ENCODE data around the gene SRF. TPM values are rescaled to one million over a fixed set of nuclear protein-coding genes. Genes with fewer than 3 reads are reported as not detected.

Gene SRF
- total and polyA plus RNA-seq, 2 donors (not counting 3 experiments of a cell fraction or from before 2014, with no cell fraction given): 34.4 to 55.8 TPM

DNA sequence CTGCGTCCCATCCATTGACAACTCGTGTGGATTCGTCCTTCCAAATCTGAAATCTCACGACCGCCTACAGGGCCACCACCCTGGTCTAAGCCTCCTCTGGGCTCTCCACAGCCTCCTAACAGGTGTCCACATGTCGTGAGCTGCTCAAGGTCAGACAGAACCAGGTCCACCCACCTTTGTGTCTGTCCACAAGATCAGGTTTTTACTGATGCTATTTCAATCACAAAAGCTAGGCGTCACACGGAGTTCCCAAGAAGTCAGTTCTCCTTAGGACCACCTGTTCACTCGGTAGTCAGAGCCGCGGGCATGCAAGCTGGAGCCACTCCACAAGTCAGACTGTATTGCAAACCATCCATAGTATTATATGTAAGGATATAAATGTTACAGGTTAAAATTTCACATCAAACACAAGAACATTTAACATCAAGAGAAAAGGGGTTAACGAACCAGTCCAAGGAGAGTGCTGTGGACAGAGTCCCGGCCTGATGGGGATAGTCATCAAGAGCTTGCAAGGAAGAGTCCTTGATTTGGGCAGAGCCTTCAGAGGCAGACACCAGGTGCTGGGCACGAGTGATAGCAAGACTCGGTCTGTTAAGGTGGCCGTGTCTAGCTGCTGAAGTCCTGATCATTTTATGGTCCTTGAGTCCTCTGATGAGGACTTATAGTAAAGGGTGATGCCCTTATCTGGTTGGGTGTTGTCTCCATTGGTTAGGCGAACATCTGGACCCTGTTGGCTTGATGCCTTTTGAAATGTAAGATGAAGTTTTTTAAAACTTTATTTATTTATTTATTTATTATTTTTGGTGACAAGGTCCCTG is 58.9 kb downstream of the SRF start:
- Histone ChIP-seq H3K36me3 (ENCODE audit: control insufficient read depth in 2 of 2, extremely low read depth in 1 of 2, insufficient read depth in 2 of 2, low read length in 2 of 2) (no peaks in the 10 kb centered on the region), H2AFZ (ENCODE audit: low read depth, low read length) (peak overlapping the region; percentile 87), H3K79me2 (ENCODE audit: control insufficient read depth, insufficient read depth, low read length) (peaks cover 3% of the 10 kb centered on the region), H3K4me1 (ENCODE audit: control insufficient read depth, extremely low read depth, insufficient read depth, low read length) (peaks cover 3% of the 10 kb centered on the region), H4K20me1 (replicated peaks; ENCODE audit: control insufficient read depth, extremely low read depth, insufficient read depth, low read length) (no peaks in the 10 kb centered on the region), H3K9me1 (replicated peaks; ENCODE audit: control insufficient read depth, extremely low read depth, insufficient read depth, low read length) (no peaks in the 10 kb centered on the region), H3K9me3 (replicated peaks; ENCODE audit: control insufficient read depth, insufficient read depth, low read length) (no peaks in the 10 kb centered on the region), H3K4me2 (ENCODE audit: insufficient read depth, low read length) (peak overlapping the region; percentile 40), H3K4me3 (replicated peaks in 1 of 3; ENCODE audit: insufficient read depth in 1 of 3, low read depth in 1 of 3, low read length in 3 of 3) (no peak overlapping the region), H3K9ac (replicated peaks; ENCODE audit: extremely low read depth, insufficient read depth, low read length) (no peak overlapping the region), H3K27ac (ENCODE audit: insufficient read depth, low read depth, low read length) (no peak overlapping the region), H3K27me3 (ENCODE audit: control insufficient read depth in 2 of 2, insufficient read depth in 2 of 2, low read length in 2 of 2) (peaks cover 6 to 11% of the 10 kb centered on the region in 2 experiments)
- intact Hi-C loops (cut with micrococcal nuclease): loop anchor here (1.0 kb wide), 2 partner anchors 57 to 104 kb away; no protein-coding TSS in a partner anchor
- TF ChIP-seq, protein P1, sequence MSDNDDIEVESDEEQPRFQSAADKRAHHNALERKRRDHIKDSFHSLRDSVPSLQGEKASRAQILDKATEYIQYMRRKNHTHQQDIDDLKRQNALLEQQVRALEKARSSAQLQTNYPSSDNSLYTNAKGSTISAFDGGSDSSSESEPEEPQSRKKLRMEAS (IDR thresholded peaks at IDR 0.05; ENCODE audit: insufficient read depth, insufficient read length): no peak
- TF ChIP-seq JUN (IDR thresholded peaks at IDR 0.05; ENCODE audit: borderline replicate concordance, insufficient read depth, insufficient read length, low read depth) (no peak), POLR2AphosphoS5 (IDR thresholded peaks at IDR 0.05; ENCODE audit: insufficient read depth, low read depth, low read length) (no peak), EZH2 (IDR thresholded peaks at IDR 0.05; ENCODE audit: borderline replicate concordance, low read depth, low read length, severe bottlenecking) (no peak), MYC (IDR thresholded peaks at IDR 0.05; ENCODE audit: low read depth, low read length) (no peak), POLR2A (IDR thresholded peaks at IDR 0.05; ENCODE audit: low read depth, low read length) (no peak), FOS (IDR thresholded peaks at IDR 0.05; ENCODE audit: borderline replicate concordance, insufficient read depth, low read length) (no peak), GATA2 (IDR thresholded peaks at IDR 0.05; ENCODE audit: insufficient read depth, insufficient read length, low read depth, low read length) (no peak)
- TF ChIP-seq, protein P2, sequence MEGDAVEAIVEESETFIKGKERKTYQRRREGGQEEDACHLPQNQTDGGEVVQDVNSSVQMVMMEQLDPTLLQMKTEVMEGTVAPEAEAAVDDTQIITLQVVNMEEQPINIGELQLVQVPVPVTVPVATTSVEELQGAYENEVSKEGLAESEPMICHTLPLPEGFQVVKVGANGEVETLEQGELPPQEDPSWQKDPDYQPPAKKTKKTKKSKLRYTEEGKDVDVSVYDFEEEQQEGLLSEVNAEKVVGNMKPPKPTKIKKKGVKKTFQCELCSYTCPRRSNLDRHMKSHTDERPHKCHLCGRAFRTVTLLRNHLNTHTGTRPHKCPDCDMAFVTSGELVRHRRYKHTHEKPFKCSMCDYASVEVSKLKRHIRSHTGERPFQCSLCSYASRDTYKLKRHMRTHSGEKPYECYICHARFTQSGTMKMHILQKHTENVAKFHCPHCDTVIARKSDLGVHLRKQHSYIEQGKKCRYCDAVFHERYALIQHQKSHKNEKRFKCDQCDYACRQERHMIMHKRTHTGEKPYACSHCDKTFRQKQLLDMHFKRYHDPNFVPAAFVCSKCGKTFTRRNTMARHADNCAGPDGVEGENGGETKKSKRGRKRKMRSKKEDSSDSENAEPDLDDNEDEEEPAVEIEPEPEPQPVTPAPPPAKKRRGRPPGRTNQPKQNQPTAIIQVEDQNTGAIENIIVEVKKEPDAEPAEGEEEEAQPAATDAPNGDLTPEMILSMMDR (IDR thresholded peaks at IDR 0.05; ENCODE audit: extremely low read depth in 1 of 2, insufficient read depth in 1 of 2, low read depth in 1 of 2, low read length in 2 of 2): no peak
- ChIA-PET POLR2A (no interaction called here), CTCF (interaction anchor here (1.0 to 2.6 kb wide), 18 partner anchors 8 to 849 kb away, joined by 4 to 27 read pairs (median 8); partner anchors contain the start of genes LRRC73 and ZNF318)
- DNase-seq (ENCODE audit: low read depth, low spot score) (no peak), FAIRE-seq (peak; percentile 4)
- no TSS peak for BruUV-seq (replicated peaks)
- dilution Hi-C loops (cut with MboI; ENCODE audit: extremely low pct_ligation_motif_present, low sequenced_read_pairs): no loop called here
